ENCODE results near the gene NHEJ1.

DNA sequence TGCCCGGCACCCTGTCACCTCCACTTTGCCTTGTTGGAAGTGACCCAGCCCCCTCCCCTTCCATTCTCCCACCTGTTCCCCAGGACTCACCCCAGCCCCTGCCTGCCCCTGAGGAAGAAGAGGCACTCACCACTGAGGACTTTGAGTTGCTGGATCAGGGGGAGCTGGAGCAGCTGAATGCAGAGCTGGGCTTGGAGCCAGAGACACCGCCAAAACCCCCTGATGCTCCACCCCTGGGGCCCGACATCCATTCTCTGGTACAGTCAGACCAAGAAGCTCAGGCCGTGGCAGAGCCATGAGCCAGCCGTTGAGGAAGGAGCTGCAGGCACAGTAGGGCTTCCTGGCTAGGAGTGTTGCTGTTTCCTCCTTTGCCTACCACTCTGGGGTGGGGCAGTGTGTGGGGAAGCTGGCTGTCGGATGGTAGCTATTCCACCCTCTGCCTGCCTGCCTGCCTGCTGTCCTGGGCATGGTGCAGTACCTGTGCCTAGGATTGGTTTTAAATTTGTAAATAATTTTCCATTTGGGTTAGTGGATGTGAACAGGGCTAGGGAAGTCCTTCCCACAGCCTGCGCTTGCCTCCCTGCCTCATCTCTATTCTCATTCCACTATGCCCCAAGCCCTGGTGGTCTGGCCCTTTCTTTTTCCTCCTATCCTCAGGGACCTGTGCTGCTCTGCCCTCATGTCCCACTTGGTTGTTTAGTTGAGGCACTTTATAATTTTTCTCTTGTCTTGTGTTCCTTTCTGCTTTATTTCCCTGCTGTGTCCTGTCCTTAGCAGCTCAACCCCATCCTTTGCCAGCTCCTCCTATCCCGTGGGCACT, 21.9 kb upstream of the NHEJ1 start:
- TF ChIP-seq CTCF (IDR thresholded peaks at IDR 0.05; ENCODE audit: low read depth, low read length, poor library complexity, severe bottlenecking) (no peak), EZH2phosphoT487 (IDR thresholded peaks at IDR 0.05; ENCODE audit: borderline replicate concordance, low read length) (no peak)

All from DOHH2 (cell line).